Measurements from ENCODE around the gene ACSS1. TPM values are rescaled to one million over a fixed set of nuclear protein-coding genes. Genes with fewer than 3 reads are reported as not detected.

Gene ACSS1
- total RNA-seq, 1 experiment from 2014 or later, result 3.6 TPM

- Mint-ChIP-seq H3K4me1 (ENCODE audit: low read depth, unreplicated experiment) (no peaks in the 10 kb centered on the region), H3K9me3 (ENCODE audit: low read depth, unreplicated experiment) (no peaks in the 10 kb centered on the region), H3K36me3 (ENCODE audit: insufficient read depth, unreplicated experiment) (peaks cover 9% of the 10 kb centered on the region), H3K27ac (ENCODE audit: unreplicated experiment) (no peak overlapping the region), H3K27me3 (ENCODE audit: unreplicated experiment) (no peaks in the 10 kb centered on the region), H3K4me3 (ENCODE audit: low read depth, unreplicated experiment) (no peak overlapping the region)
- intact Hi-C loops (cut with micrococcal nuclease; ENCODE audit: unreplicated experiment), result no loop called here
- no TSS peak for BruUV-seq (replicated peaks)
- no peak for DNase-seq
- no peak for TF ChIP-seq CTCF (IDR thresholded peaks at IDR 0.05; ENCODE audit: unreplicated experiment)
- CTCF ChIA-PET, result no interaction called here
Measured at GRCh38 chr20:25052255-25053194, 5.4 kb downstream of the ACSS1 start.

- H3K36me3 Mint-ChIP-seq (ENCODE audit: insufficient read depth, unreplicated experiment), result peaks cover 2% of the 10 kb centered on the region
- no peak overlapping the region for H3K4me3 Mint-ChIP-seq (ENCODE audit: low read depth, unreplicated experiment)
- BruUV-seq (replicated peaks), result no TSS peak
- H3K4me1 Mint-ChIP-seq (ENCODE audit: low read depth, unreplicated experiment), result no peaks in the 10 kb centered on the region
- no peak overlapping the region for H3K27ac Mint-ChIP-seq (ENCODE audit: unreplicated experiment)
- H3K27me3 Mint-ChIP-seq (ENCODE audit: unreplicated experiment), result no peaks in the 10 kb centered on the region
- intact Hi-C loops (cut with micrococcal nuclease; ENCODE audit: unreplicated experiment), result no loop called here
- TF ChIP-seq CTCF (IDR thresholded peaks at IDR 0.05; ENCODE audit: unreplicated experiment), result no peak
- CTCF ChIA-PET, result no interaction called here
- DNase-seq, result no peak
- H3K9me3 Mint-ChIP-seq (ENCODE audit: low read depth, unreplicated experiment), result no peaks in the 10 kb centered on the region
Measured at GRCh38 chr20:25051386-25052155, 6.4 kb downstream of the ACSS1 start.

- Mint-ChIP-seq H3K27ac (ENCODE audit: unreplicated experiment) (no peak overlapping the region), H3K27me3 (ENCODE audit: unreplicated experiment) (no peaks in the 10 kb centered on the region), H3K9me3 (ENCODE audit: low read depth, unreplicated experiment) (no peaks in the 10 kb centered on the region), H3K4me3 (ENCODE audit: low read depth, unreplicated experiment) (no peak overlapping the region), H3K4me1 (ENCODE audit: low read depth, unreplicated experiment) (no peaks in the 10 kb centered on the region), H3K36me3 (ENCODE audit: insufficient read depth, unreplicated experiment) (no peaks in the 10 kb centered on the region)
- BruUV-seq (replicated peaks), result no TSS peak
- no peak for DNase-seq
- no peak for TF ChIP-seq CTCF (IDR thresholded peaks at IDR 0.05; ENCODE audit: unreplicated experiment)
- intact Hi-C loops (cut with micrococcal nuclease; ENCODE audit: unreplicated experiment), result no loop called here
- CTCF ChIA-PET, result no interaction called here
Measured at GRCh38 chr20:25050501-25051350, 7.2 kb downstream of the ACSS1 start.

GRCh38 chr20:25050082-25050481 is 7.9 kb downstream of the ACSS1 start:
- Mint-ChIP-seq H3K27me3 (ENCODE audit: unreplicated experiment) (no peaks in the 10 kb centered on the region), H3K4me1 (ENCODE audit: low read depth, unreplicated experiment) (no peaks in the 10 kb centered on the region), H3K4me3 (ENCODE audit: low read depth, unreplicated experiment) (no peak overlapping the region), H3K36me3 (ENCODE audit: insufficient read depth, unreplicated experiment) (no peaks in the 10 kb centered on the region), H3K27ac (ENCODE audit: unreplicated experiment) (no peak overlapping the region), H3K9me3 (ENCODE audit: low read depth, unreplicated experiment) (no peaks in the 10 kb centered on the region)
- no peak for TF ChIP-seq CTCF (IDR thresholded peaks at IDR 0.05; ENCODE audit: unreplicated experiment)
- BruUV-seq (replicated peaks), result no TSS peak
- CTCF ChIA-PET, result no interaction called here
- intact Hi-C loops (cut with micrococcal nuclease; ENCODE audit: unreplicated experiment), result no loop called here
- no peak for DNase-seq
